ENCODE data around the gene AHDC1.

Gene AHDC1

DNA sequence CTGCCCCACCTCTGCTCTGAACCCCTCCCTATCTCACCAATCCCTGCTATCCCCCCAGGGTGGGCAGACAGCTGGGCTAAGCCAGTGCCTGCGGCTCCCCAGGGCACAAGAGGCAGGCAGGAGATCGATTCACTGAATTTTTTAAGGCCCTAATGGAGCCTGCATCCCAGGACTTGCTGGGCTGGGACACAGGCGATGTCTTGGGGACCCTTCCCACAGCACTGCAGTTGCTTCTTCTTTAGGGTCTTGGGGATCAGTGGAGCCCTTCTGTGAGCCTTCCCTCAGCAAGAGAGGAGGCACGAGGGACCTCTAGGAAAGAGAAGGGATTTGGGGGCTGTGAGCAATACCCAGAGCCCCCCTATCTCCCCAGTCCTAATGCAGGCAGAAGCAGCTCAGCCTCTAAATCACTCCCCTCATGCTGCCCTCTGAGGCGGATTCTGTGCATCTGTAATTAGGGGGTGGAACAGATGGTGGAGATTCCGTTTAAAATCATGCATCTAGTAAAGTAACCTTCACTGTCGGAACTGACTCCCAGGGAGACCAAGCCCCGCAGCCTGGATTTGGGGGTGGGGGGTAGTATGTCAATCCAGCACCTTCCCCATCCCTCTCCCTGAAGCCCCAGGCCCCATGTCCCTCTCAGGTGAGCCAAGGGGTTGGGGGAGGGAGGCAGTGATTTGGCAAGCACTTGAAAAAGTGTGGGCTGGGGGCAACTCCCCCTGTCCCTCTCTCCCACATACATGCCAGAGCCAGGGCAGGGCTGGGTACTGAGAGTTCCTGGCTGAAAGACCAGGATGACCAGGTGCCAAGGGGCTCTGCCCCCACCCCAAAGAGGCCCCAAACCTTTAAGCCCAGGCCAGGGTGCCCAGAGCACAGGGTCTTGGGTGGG, 10.0 kb downstream of the AHDC1 start:
- no peak overlapping the region for H3K4me3 ChIP-seq (ENCODE audit: low read length)
- H4K20me1 ChIP-seq (ENCODE audit: control insufficient read depth, insufficient read depth, low read depth, low read length): peaks cover 5% of the 10 kb centered on the region; the same call in 1 of the 2 replicates
- no peaks in the 10 kb centered on the region for H3K9me2 ChIP-seq (replicated peaks; ENCODE audit: control insufficient read depth, low read length)
- no peaks in the 10 kb centered on the region for H3K9me3 ChIP-seq (ENCODE audit: control insufficient read depth, insufficient read depth, low read length)
- no peaks in the 10 kb centered on the region for H3K36me3 ChIP-seq (ENCODE audit: control insufficient read depth, low read length)
- H3K79me2 ChIP-seq (ENCODE audit: control insufficient read depth, low read length): peaks cover 10% of the 10 kb centered on the region
- no peaks in the 10 kb centered on the region for H3F3A ChIP-seq (ENCODE audit: control insufficient read depth, insufficient read depth)
- H3K27ac ChIP-seq (ENCODE audit: low read depth, low read length): no peak overlapping the region
- H3K4me2 ChIP-seq (ENCODE audit: low read length): no peak overlapping the region
- TF ChIP-seq, protein P1, sequence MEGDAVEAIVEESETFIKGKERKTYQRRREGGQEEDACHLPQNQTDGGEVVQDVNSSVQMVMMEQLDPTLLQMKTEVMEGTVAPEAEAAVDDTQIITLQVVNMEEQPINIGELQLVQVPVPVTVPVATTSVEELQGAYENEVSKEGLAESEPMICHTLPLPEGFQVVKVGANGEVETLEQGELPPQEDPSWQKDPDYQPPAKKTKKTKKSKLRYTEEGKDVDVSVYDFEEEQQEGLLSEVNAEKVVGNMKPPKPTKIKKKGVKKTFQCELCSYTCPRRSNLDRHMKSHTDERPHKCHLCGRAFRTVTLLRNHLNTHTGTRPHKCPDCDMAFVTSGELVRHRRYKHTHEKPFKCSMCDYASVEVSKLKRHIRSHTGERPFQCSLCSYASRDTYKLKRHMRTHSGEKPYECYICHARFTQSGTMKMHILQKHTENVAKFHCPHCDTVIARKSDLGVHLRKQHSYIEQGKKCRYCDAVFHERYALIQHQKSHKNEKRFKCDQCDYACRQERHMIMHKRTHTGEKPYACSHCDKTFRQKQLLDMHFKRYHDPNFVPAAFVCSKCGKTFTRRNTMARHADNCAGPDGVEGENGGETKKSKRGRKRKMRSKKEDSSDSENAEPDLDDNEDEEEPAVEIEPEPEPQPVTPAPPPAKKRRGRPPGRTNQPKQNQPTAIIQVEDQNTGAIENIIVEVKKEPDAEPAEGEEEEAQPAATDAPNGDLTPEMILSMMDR (IDR thresholded peaks at IDR 0.05; ENCODE audit: low read depth, low read length, poor library complexity, severe bottlenecking): no peak
- no peak for TF ChIP-seq EZH2phosphoT487 (IDR thresholded peaks at IDR 0.05; ENCODE audit: borderline replicate concordance, low read length)
- no peaks in the 10 kb centered on the region for H3K27me3 ChIP-seq (ENCODE audit: control insufficient read depth, low read length)
- peaks cover 24% of the 10 kb centered on the region for H3K4me1 ChIP-seq (ENCODE audit: control insufficient read depth, low read length)

DNA sequence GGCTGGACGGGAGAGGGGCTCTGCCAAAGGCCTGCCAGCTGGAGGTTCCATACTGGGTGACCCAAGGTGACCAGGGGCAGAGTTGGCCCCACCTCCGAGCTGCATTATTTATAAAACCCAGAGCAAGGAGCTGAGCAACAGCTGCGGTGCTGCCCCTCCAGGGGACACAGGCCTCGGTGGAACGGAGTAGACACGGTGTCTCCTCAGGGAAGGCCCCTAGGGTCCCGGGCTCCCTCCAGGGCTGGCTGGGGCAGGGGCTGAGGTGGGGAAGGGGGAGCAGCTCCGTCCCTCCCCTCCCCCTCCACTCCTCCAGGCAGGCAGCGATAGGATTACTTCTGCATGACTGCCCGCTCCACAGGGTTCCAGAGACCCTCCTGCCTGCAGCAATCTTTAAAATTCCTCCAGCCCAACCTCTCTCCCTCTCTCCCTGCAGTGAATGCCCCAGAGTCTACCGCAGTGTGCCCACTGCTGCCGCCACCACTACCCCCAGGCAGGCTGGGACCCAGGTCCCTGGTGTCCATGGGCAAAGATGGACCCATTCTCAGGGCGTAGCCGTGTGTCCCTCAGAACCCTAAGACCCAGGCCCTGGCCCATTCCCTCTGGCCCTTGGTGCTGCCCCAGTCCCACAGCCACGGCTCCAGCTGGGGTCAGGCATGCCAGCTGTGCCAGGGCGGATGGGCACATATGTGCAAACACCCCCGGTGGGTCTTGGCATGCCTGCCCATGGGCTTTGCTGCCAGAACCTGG, 10.8 kb downstream of the AHDC1 start:
- Histone ChIP-seq H3K79me2 (ENCODE audit: control insufficient read depth, low read length) (peaks cover 2% of the 10 kb centered on the region; the same call in 1 of the 2 replicates), H3K4me3 (ENCODE audit: low read length) (no peak overlapping the region), H3F3A (ENCODE audit: control insufficient read depth, insufficient read depth) (no peaks in the 10 kb centered on the region), H3K36me3 (ENCODE audit: control insufficient read depth, low read length) (no peaks in the 10 kb centered on the region), H3K27me3 (ENCODE audit: control insufficient read depth, low read length) (no peaks in the 10 kb centered on the region), H3K9me3 (ENCODE audit: control insufficient read depth, insufficient read depth, low read length) (no peaks in the 10 kb centered on the region), H3K4me2 (ENCODE audit: low read length) (no peak overlapping the region), H3K27ac (ENCODE audit: low read depth, low read length) (no peak overlapping the region), H3K9me2 (replicated peaks; ENCODE audit: control insufficient read depth, low read length) (no peaks in the 10 kb centered on the region), H3K4me1 (ENCODE audit: control insufficient read depth, low read length) (peaks cover 16% of the 10 kb centered on the region), H4K20me1 (ENCODE audit: control insufficient read depth, insufficient read depth, low read depth, low read length) (peaks cover 4% of the 10 kb centered on the region; the same call in 1 of the 2 replicates)
- TF ChIP-seq EZH2phosphoT487 (IDR thresholded peaks at IDR 0.05; ENCODE audit: borderline replicate concordance, low read length): no peak
- TF ChIP-seq, protein P1 (IDR thresholded peaks at IDR 0.05; ENCODE audit: low read depth, low read length, poor library complexity, severe bottlenecking): no peak

DNA sequence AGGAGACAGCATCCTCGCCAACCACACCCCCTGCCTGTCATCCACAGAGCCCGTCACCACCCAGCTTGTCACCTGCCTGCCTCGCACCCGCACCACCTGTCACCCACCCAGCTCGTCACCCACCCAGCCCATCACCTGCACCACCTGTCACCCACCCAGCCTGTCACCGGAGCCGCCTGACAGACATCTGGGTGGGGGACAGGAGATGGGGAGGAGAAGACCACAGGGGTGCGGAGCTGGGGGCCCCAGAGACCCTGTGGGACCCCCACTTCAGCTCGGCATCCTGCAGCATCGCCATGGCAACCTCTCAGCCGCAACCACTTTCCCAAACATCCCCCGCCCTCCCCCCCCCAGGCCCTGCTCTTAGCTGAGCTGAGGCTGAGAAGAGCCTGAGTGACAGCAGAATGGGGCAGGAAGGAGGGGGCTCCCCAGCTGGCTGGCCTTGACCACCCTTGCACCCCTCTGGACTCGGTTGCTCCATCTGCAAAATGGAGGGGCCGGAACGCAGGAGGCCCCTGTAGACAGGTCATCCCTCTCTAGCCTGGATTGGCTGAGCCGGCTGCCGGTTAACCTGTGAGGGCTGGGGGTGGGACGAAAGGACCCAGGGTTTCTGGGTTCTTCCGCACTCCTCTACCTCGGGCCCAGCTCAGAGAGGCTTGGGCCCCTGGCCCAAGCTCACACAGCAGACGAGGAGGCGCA, 11.6 kb downstream of the AHDC1 start:
- H3K79me2 ChIP-seq (ENCODE audit: control insufficient read depth, low read length): no peaks in the 10 kb centered on the region
- H3F3A ChIP-seq (ENCODE audit: control insufficient read depth, insufficient read depth): no peaks in the 10 kb centered on the region
- no peak overlapping the region for H3K4me3 ChIP-seq (ENCODE audit: low read length)
- no peak overlapping the region for H3K4me2 ChIP-seq (ENCODE audit: low read length)
- H3K4me1 ChIP-seq (ENCODE audit: control insufficient read depth, low read length): peaks cover 9% of the 10 kb centered on the region
- TF ChIP-seq, protein P1 (IDR thresholded peaks at IDR 0.05; ENCODE audit: low read depth, low read length, poor library complexity, severe bottlenecking): no peak
- no peak for TF ChIP-seq EZH2phosphoT487 (IDR thresholded peaks at IDR 0.05; ENCODE audit: borderline replicate concordance, low read length)
- H3K9me3 ChIP-seq (ENCODE audit: control insufficient read depth, insufficient read depth, low read length): no peaks in the 10 kb centered on the region
- no peaks in the 10 kb centered on the region for H3K9me2 ChIP-seq (replicated peaks; ENCODE audit: control insufficient read depth, low read length)
- no peaks in the 10 kb centered on the region for H3K27me3 ChIP-seq (ENCODE audit: control insufficient read depth, low read length)
- no peaks in the 10 kb centered on the region for H3K36me3 ChIP-seq (ENCODE audit: control insufficient read depth, low read length)
- no peaks in the 10 kb centered on the region; the same call in 1 of the 2 replicates for H4K20me1 ChIP-seq (ENCODE audit: control insufficient read depth, insufficient read depth, low read depth, low read length)
- no peak overlapping the region for H3K27ac ChIP-seq (ENCODE audit: low read depth, low read length)
